Neural cell (in vitro differentiated cells): ENCODE results near the gene ZNF140. TPM values are rescaled to one million over a fixed set of nuclear protein-coding genes. Genes with fewer than 3 reads are reported as not detected.

Experiments
- H2AFZ ChIP-seq: fragments of 200-600, 300-800 bp; sonication (generic), shearing (Covaris generic); 2 replicates; pipeline ENCODE4 v1.6.0; 2014; ENCODE audit warnings: low read depth, mild to moderate bottlenecking, antibody characterized with exemption, low read length, moderate library complexity
- H3F3A ChIP-seq: fragments of 200-600 bp; shearing (Covaris generic); 2 replicates; pipeline ENCODE4 v1.6.1; 2016; ENCODE audit warnings: mild to moderate bottlenecking, moderate library complexity, mixed read lengths, antibody characterized with exemption, low read length; ENCODE audit not compliant: insufficient read depth, poor library complexity, severe bottlenecking
- H3K27ac ChIP-seq: fragments of 200-600, 300-800 bp; sonication (generic), shearing (Covaris generic); 2 replicates; pipeline ENCODE4 v1.5.1; 2014; ENCODE audit warnings: mild to moderate bottlenecking, low read length, moderate library complexity
- H3K27me3 ChIP-seq: fragments of 300-800, 200-600 bp; sonication (generic), shearing (Covaris generic); 2 replicates; pipeline ENCODE4 v1.6.0; 2014; ENCODE audit warnings: mild to moderate bottlenecking, low read depth, low read length, moderate library complexity; ENCODE audit not compliant: insufficient read depth
- H3K36me3 ChIP-seq: fragments of 300-800, 200-600 bp; sonication (generic), shearing (Covaris generic); 2 replicates; pipeline ENCODE4 v1.5.1; 2014; ENCODE audit warnings: mild to moderate bottlenecking, antibody characterized with exemption, low read length, moderate library complexity; ENCODE audit not compliant: insufficient read depth
- H3K4me2 ChIP-seq: fragments of 300-800, 200-600 bp; sonication (generic), shearing (Covaris generic); 2 replicates; pipeline ENCODE4 v1.6.0; 2014; ENCODE audit warnings: mild to moderate bottlenecking, low read length
- H3K4me3 ChIP-seq: fragments of 300-800, 200-600 bp; sonication (generic), shearing (Covaris generic); 2 replicates; pipeline ENCODE4 v1.5.1; 2014; ENCODE audit warnings: mild to moderate bottlenecking, low read length, moderate library complexity
- H3K79me2 ChIP-seq: fragments of 200-600 bp; shearing (Covaris generic); replicated peaks from 2 replicates; pipeline ENCODE4 v1.6.0; 2014; ENCODE audit warnings: mild to moderate bottlenecking, low read length, moderate library complexity; ENCODE audit not compliant: insufficient read depth
- H3K9ac ChIP-seq: fragments of 300-800, 200-600 bp; sonication (generic), shearing (Covaris generic); 2 replicates; pipeline ENCODE4 v1.6.1; 2016; ENCODE audit warnings: mild to moderate bottlenecking, low read length, mixed read lengths
- H3K9me2 ChIP-seq: fragments of 200-600 bp; shearing (Covaris generic); 2 replicates; pipeline ENCODE4 v1.6.1; 2016; ENCODE audit warnings: mild to moderate bottlenecking, low read length, mixed read lengths; ENCODE audit not compliant: insufficient read depth
- H3K9me3 ChIP-seq: fragments of 200-600, 300-800 bp; sonication (generic), shearing (Covaris generic); 2 replicates; pipeline ENCODE4 v1.6.1; 2016; ENCODE audit warnings: mild to moderate bottlenecking, mixed run types, low read length, moderate library complexity, mixed read lengths
- H4K20me1 ChIP-seq: fragments of 200-600 bp; shearing (Covaris generic); 2 replicates; pipeline ENCODE4 v1.6.1; 2016; ENCODE audit warnings: mild to moderate bottlenecking, mixed run types; ENCODE audit not compliant: insufficient read depth
- CTCF ChIP-seq: fragments of 450-650 bp; IDR thresholded peaks from 2 replicates; pipeline ENCODE4 v1.5.1; 2014; ENCODE audit warnings: antibody characterized with exemption, mild to moderate bottlenecking, moderate library complexity; ENCODE audit not compliant: poor library complexity, severe bottlenecking
- EP300 ChIP-seq: fragments of 450-650 bp; conservative IDR thresholded peaks from 2 replicates; pipeline ENCODE4 v1.6.1; 2014; ENCODE audit warnings: antibody characterized with exemption, mild to moderate bottlenecking, moderate library complexity; ENCODE audit not compliant: poor library complexity, severe bottlenecking
- EZH2 ChIP-seq: fragments of 200-600, 300-800 bp; shearing (Covaris generic), sonication (generic); IDR thresholded peaks from 2 replicates; pipeline ENCODE4 v1.6.1; 2014; ENCODE audit warnings: antibody characterized with exemption, low read length, borderline replicate concordance, mild to moderate bottlenecking; ENCODE audit not compliant: insufficient read depth, poor library complexity, severe bottlenecking
- MXI1 ChIP-seq: fragments of 450-650 bp; conservative IDR thresholded peaks from 2 replicates; pipeline ENCODE4 v1.6.1; 2014; ENCODE audit warnings: antibody characterized with exemption, mild to moderate bottlenecking; ENCODE audit not compliant: poor library complexity, severe bottlenecking
- POLR2AphosphoS5 ChIP-seq: IDR thresholded peaks from 2 replicates; pipeline ENCODE4 v1.6.1; 2012
- RAD21 ChIP-seq: fragments of 450-650 bp; conservative IDR thresholded peaks from 2 replicates; pipeline ENCODE4 v1.6.1; 2014; ENCODE audit warnings: antibody characterized with exemption, mild to moderate bottlenecking, moderate library complexity
- SMC3 ChIP-seq: fragments of 450-650 bp; conservative IDR thresholded peaks from 2 replicates; pipeline ENCODE4 v1.6.1; 2014; ENCODE audit warnings: antibody characterized with exemption, mild to moderate bottlenecking, moderate library complexity; ENCODE audit not compliant: poor library complexity
- TAF1 ChIP-seq: IDR thresholded peaks from 2 replicates; pipeline ENCODE4 v1.6.1; 2012; ENCODE audit warnings: low read depth
- polyA plus RNA-seq: library from polyadenylated mRNA; depleted of rRNA; stranded (reverse); fragments of >200 nt; gene quantifications from 2 replicates; pipeline ENCODE4 v1.2.3, GENCODE V29; 2014
- TF ChIP-seq, protein P1 (sequence below): IDR thresholded peaks from 2 replicates; pipeline ENCODE4 v1.6.1; 2012; ENCODE audit warnings: borderline replicate concordance

Gene ZNF140
- polyA plus RNA-seq, 1 donor from 2014 or later: 60.5 TPM

GRCh38 chr12:133105620-133106019 is 24.9 kb downstream of the ZNF140 start:
- Histone ChIP-seq H3K36me3 (peaks cover 86% of the 10 kb centered on the region), H3K79me2 (peaks cover 7% of the 10 kb centered on the region), H3K27me3 (no peaks in the 10 kb centered on the region), H3K4me2 (no peak overlapping the region), H3K9me2 (no peaks in the 10 kb centered on the region), H3K9me3 (peaks cover 74% of the 10 kb centered on the region), H2AFZ (no peak overlapping the region), H3K4me3 (no peak overlapping the region), H3K9ac (no peak overlapping the region), H4K20me1 (no peaks in the 10 kb centered on the region), H3F3A (no peaks in the 10 kb centered on the region), H3K27ac (no peak overlapping the region)
- no peak for TF ChIP-seq EP300
- no peak for TF ChIP-seq MXI1
- no peak for TF ChIP-seq RAD21
- no peak for TF ChIP-seq TAF1
- no peak for TF ChIP-seq CTCF
- no peak for TF ChIP-seq SMC3
- TF ChIP-seq EZH2: no peak
- TF ChIP-seq, protein P1, sequence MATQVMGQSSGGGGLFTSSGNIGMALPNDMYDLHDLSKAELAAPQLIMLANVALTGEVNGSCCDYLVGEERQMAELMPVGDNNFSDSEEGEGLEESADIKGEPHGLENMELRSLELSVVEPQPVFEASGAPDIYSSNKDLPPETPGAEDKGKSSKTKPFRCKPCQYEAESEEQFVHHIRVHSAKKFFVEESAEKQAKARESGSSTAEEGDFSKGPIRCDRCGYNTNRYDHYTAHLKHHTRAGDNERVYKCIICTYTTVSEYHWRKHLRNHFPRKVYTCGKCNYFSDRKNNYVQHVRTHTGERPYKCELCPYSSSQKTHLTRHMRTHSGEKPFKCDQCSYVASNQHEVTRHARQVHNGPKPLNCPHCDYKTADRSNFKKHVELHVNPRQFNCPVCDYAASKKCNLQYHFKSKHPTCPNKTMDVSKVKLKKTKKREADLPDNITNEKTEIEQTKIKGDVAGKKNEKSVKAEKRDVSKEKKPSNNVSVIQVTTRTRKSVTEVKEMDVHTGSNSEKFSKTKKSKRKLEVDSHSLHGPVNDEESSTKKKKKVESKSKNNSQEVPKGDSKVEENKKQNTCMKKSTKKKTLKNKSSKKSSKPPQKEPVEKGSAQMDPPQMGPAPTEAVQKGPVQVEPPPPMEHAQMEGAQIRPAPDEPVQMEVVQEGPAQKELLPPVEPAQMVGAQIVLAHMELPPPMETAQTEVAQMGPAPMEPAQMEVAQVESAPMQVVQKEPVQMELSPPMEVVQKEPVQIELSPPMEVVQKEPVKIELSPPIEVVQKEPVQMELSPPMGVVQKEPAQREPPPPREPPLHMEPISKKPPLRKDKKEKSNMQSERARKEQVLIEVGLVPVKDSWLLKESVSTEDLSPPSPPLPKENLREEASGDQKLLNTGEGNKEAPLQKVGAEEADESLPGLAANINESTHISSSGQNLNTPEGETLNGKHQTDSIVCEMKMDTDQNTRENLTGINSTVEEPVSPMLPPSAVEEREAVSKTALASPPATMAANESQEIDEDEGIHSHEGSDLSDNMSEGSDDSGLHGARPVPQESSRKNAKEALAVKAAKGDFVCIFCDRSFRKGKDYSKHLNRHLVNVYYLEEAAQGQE: no peak
- TF ChIP-seq POLR2AphosphoS5: no peak

DNA sequence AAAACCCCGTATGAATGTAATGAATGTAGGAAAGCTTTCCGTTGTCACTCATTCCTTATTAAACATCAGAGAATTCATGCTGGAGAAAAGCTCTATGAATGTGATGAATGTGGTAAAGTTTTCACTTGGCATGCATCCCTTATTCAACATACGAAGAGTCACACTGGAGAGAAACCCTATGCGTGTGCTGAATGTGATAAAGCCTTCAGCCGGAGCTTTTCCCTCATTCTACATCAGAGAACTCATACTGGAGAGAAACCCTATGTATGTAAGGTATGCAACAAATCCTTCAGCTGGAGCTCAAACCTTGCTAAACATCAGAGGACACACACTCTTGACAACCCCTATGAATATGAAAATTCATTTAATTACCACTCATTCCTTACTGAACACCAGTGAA is 25.5 kb downstream of the ZNF140 start:
- no peaks in the 10 kb centered on the region for H3K9me2 ChIP-seq
- peaks cover 74% of the 10 kb centered on the region for H3K9me3 ChIP-seq
- peaks cover 9% of the 10 kb centered on the region for H3K79me2 ChIP-seq
- H3K9ac ChIP-seq: no peak overlapping the region
- no peaks in the 10 kb centered on the region for H3F3A ChIP-seq
- TF ChIP-seq CTCF (no peak), POLR2AphosphoS5 (no peak), EP300 (no peak), EZH2 (no peak), RAD21 (no peak), SMC3 (no peak), TAF1 (no peak), MXI1 (no peak)
- TF ChIP-seq, protein P1: no peak
- H4K20me1 ChIP-seq: no peaks in the 10 kb centered on the region
- no peak overlapping the region for H3K4me2 ChIP-seq
- no peak overlapping the region for H3K27ac ChIP-seq
- H3K4me3 ChIP-seq: no peak overlapping the region
- no peak overlapping the region for H2AFZ ChIP-seq
- peaks cover 81% of the 10 kb centered on the region for H3K36me3 ChIP-seq
- no peaks in the 10 kb centered on the region for H3K27me3 ChIP-seq
